Measurements from ENCODE around the gene PRAMEF11. TPM values are rescaled to one million over a fixed set of nuclear protein-coding genes. Genes with fewer than 3 reads are reported as not detected.
"Not testable (repeated sequence)": the region's sequence is repeated elsewhere in the genome, so short reads cannot be mapped to it uniquely, and the experiment has no call there.

The PRAMEF11 gene
- polyA plus RNA-seq (2011; rRNA removed) = not detected in 2 replicates
- polyA minus RNA-seq (2011; rRNA and poly(A)+ RNA removed) = not detected in 2 replicates

DNA sequence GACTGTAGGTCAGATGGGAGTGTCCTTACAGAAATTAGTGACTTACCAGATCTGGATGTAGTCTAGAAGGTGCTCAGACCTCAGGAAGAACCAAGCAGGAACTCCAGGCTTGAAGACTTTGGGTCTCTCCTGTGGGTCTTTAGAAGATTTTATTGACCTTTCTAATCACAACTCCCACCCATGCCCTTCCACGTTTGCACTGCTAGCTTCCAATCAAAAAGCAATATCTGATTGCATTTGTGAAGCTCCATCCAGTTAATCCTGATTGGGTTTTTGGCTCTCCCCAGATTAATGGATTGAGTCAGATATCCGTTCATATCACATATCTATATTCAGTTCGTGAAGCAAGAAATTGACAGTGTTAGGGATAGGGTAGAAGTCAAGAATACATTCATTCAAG, at the start of gene PRAMEF11:
PRAMEF11 (minus strand) TSS at position 101 of the 400 bp plus-strand sequence. CDS start 2,621 bp downstream, outside the sequence.
- H3K27me3 ChIP-seq (ENCODE audit: control insufficient read depth, insufficient read depth, low read length); CTCF ChIA-PET; DNase-seq (ENCODE audit: low read depth); H3K36me3 ChIP-seq (ENCODE audit: control insufficient read depth, insufficient read depth, low read length); POLR2A ChIA-PET; H3K4me3 ChIP-seq (ENCODE audit: low read depth, low read length): not testable (repeated sequence)

GRCh38 chr1:12878453-12878852, 47.2 kb upstream of the PRAMEF11 start:
- H3K36me3 ChIP-seq (ENCODE audit: control insufficient read depth, insufficient read depth, low read length); H3K27me3 ChIP-seq (ENCODE audit: control insufficient read depth, insufficient read depth, low read length); POLR2A ChIA-PET; CTCF ChIA-PET; H3K4me3 ChIP-seq (ENCODE audit: low read depth, low read length); DNase-seq (ENCODE audit: low read depth): not testable (repeated sequence)

GRCh38 chr1:12863131-12863880, 32.1 kb upstream of the PRAMEF11 start:
- H3K36me3 ChIP-seq (ENCODE audit: control insufficient read depth, insufficient read depth, low read length); DNase-seq (ENCODE audit: low read depth); H3K4me3 ChIP-seq (ENCODE audit: low read depth, low read length); POLR2A ChIA-PET; CTCF ChIA-PET; H3K27me3 ChIP-seq (ENCODE audit: control insufficient read depth, insufficient read depth, low read length): not testable (repeated sequence)

DNA sequence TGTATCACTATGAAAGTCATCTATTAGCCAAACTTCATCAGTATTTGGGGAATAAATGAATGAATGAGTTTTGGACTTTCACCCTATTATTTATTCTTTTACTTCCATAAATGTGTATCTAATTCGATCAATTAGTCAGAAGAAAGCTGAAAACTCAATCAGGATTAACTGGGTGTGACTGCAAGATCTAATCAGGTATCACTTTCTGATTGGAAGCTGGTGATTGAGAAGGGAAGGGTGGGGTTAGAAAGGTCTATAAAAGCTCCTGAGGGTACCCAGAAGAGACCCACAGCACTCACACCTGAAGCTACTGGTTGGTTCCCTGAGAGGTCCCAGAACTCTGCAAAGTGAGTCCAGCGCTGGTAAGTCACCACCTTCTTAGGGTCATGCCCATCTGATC, 25.6 kb upstream of the PRAMEF11 start, which contains the start of gene PRAMEF2:
PRAMEF2 (plus strand) TSS at position 301 of the 400 bp plus-strand sequence. CDS start 1,924 bp downstream, outside the sequence.
- POLR2A ChIA-PET; H3K36me3 ChIP-seq (ENCODE audit: control insufficient read depth, insufficient read depth, low read length); DNase-seq (ENCODE audit: low read depth); H3K27me3 ChIP-seq (ENCODE audit: control insufficient read depth, insufficient read depth, low read length); CTCF ChIA-PET; H3K4me3 ChIP-seq (ENCODE audit: low read depth, low read length): not testable (repeated sequence)

- Histone ChIP-seq H3K36me3 (ENCODE audit: control insufficient read depth, insufficient read depth, low read length) (no peaks in the 10 kb centered on the region), H3K27me3 (ENCODE audit: control insufficient read depth, insufficient read depth, low read length) (no peaks in the 10 kb centered on the region), H3K4me3 (ENCODE audit: low read depth, low read length) (no peak overlapping the region)
- peak; percentile 4 for DNase-seq (ENCODE audit: low read depth)
- ChIA-PET CTCF (no interaction called here), POLR2A (no interaction called here)
- TF ChIP-seq, protein P1, sequence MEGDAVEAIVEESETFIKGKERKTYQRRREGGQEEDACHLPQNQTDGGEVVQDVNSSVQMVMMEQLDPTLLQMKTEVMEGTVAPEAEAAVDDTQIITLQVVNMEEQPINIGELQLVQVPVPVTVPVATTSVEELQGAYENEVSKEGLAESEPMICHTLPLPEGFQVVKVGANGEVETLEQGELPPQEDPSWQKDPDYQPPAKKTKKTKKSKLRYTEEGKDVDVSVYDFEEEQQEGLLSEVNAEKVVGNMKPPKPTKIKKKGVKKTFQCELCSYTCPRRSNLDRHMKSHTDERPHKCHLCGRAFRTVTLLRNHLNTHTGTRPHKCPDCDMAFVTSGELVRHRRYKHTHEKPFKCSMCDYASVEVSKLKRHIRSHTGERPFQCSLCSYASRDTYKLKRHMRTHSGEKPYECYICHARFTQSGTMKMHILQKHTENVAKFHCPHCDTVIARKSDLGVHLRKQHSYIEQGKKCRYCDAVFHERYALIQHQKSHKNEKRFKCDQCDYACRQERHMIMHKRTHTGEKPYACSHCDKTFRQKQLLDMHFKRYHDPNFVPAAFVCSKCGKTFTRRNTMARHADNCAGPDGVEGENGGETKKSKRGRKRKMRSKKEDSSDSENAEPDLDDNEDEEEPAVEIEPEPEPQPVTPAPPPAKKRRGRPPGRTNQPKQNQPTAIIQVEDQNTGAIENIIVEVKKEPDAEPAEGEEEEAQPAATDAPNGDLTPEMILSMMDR (IDR thresholded peaks at IDR 0.05; ENCODE audit: insufficient read depth, low read depth, low read length) = no peak
These were observed 20.6 kb upstream of the PRAMEF11 start for GRCh38 chr1:12851779-12852178.

DNA sequence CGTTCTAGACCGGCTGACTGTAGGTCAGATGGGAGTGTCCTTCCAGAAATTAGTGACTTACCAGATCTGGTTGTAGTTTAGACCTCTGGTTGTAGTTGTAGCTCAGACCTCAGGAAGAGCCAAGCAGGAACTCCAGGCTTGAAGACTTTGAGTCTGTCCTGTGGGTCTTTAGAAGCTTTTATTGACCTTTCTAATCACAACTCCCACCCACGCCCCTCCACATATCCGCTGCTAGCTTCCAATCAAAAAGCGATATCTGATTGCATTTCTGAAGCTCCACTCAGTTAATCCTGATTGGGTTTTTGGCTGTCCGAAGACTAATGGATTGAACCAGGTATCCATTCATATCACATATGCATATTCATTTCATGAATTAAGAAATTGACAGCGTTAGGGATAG, 17.4 kb upstream of the PRAMEF11 start, which contains the start of gene HNRNPCL1:
HNRNPCL1 (minus strand) TSS at position 101 of the 400 bp plus-strand sequence. CDS start 431 bp downstream, outside the sequence.
- POLR2A ChIA-PET; H3K36me3 ChIP-seq (ENCODE audit: control insufficient read depth, insufficient read depth, low read length); H3K27me3 ChIP-seq (ENCODE audit: control insufficient read depth, insufficient read depth, low read length); DNase-seq (ENCODE audit: low read depth); CTCF ChIA-PET; H3K4me3 ChIP-seq (ENCODE audit: low read depth, low read length): not testable (repeated sequence)

- H3K36me3 ChIP-seq (ENCODE audit: control insufficient read depth, insufficient read depth, low read length); H3K4me3 ChIP-seq (ENCODE audit: low read depth, low read length); CTCF ChIA-PET; DNase-seq (ENCODE audit: low read depth); POLR2A ChIA-PET; H3K27me3 ChIP-seq (ENCODE audit: control insufficient read depth, insufficient read depth, low read length): not testable (repeated sequence)
These were observed 2.0 kb upstream of the PRAMEF11 start for GRCh38 chr1:12833251-12833650.

DNA sequence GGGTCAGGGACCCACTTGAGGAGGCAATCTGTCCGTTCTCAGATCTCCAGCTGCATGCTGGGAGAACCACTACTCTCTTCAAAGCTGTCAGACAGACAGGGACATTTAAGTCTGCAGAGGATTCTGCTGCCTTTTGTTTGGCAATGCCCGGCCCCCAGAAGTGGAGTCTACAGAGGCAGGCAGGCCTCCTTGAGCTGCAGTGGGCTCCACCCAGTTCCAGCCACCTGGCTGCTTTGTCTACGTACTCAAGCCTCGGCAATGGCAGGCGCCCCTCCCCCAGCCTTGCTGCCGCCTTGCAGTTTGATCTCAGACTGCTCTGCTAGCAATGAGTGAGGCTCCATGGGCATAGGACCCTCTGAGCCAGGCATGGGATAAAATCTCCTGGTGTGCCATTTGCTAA, 12.1 kb downstream of the PRAMEF11 start:
- H3K4me3 ChIP-seq (ENCODE audit: low read depth, low read length); H3K27me3 ChIP-seq (ENCODE audit: control insufficient read depth, insufficient read depth, low read length); CTCF ChIA-PET; POLR2A ChIA-PET; DNase-seq (ENCODE audit: low read depth); H3K36me3 ChIP-seq (ENCODE audit: control insufficient read depth, insufficient read depth, low read length): not testable (repeated sequence)

DNA sequence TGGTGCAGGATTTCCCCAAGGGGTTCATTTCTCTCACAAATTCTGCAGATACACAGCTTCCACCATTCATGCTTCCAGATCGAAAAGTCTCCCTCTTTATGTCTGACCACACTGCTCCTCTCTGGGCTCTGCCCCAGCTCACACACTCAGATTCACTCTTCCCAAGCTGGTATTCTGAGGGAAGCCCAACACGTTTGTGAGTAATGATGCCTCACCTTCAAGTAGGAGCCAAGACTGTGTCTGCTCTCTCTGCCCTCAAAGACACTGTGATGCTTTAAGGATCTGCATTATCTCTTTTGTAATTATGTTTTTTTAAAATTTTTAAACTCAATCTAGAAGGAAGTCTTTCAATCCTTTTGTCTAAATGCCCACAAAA, 19.8 kb downstream of the PRAMEF11 start:
- H3K27me3 ChIP-seq (ENCODE audit: control insufficient read depth, insufficient read depth, low read length) = no peaks in the 10 kb centered on the region
- ChIA-PET POLR2A (no interaction called here), CTCF (no interaction called here)
- no peak overlapping the region for H3K4me3 ChIP-seq (ENCODE audit: low read depth, low read length)
- H3K36me3 ChIP-seq (ENCODE audit: control insufficient read depth, insufficient read depth, low read length) = no peaks in the 10 kb centered on the region
- DNase-seq (ENCODE audit: low read depth) = no peak
- TF ChIP-seq, protein P1 (IDR thresholded peaks at IDR 0.05; ENCODE audit: insufficient read depth, low read depth, low read length) = no peak

Data from BJ (cell line).